Left ventricle myocardium superior (tissue), 1 donor: Measurements from ENCODE around the gene SERTAD3. TPM values are rescaled to one million over a fixed set of nuclear protein-coding genes. Genes with fewer than 3 reads are reported as not detected.
A peak's percentile ranks its signal among the peaks of the same experiment; 100 is the strongest.

ENCODE experiments used
- ATAC-seq: fragments of 200-7000 bp; cut with Tn5 transposase; one replicate; pipeline ENCODE4 v1.9.1; 2020; ENCODE audit warnings: mild to moderate bottlenecking, moderate library complexity
- DNase-seq: peaks from one replicate; pipeline ENCODE4 v3.0.0-alpha.2; 2020
- intact Hi-C: fragments of 100-400 bp; cut with micrococcal nuclease; formaldehyde crosslinking; loops from one replicate; pipeline ENCODE4 v1.11.0; 2022
- total RNA-seq: library from RNA; stranded (reverse); fragmentation: NEBNext Ultra II Directional; extraction: Animal tissue kit (Norgen Biotek cat#: 25700); gene quantifications from one replicate; pipeline ENCODE4 v1.2.1, GENCODE V29; 2021
- donor health status: DM: no; HTN: yes; CAD: no; lungs with severe emphysema.

Gene SERTAD3
- total RNA-seq, 1 donor from 2014 or later = 23.4 TPM

DNA sequence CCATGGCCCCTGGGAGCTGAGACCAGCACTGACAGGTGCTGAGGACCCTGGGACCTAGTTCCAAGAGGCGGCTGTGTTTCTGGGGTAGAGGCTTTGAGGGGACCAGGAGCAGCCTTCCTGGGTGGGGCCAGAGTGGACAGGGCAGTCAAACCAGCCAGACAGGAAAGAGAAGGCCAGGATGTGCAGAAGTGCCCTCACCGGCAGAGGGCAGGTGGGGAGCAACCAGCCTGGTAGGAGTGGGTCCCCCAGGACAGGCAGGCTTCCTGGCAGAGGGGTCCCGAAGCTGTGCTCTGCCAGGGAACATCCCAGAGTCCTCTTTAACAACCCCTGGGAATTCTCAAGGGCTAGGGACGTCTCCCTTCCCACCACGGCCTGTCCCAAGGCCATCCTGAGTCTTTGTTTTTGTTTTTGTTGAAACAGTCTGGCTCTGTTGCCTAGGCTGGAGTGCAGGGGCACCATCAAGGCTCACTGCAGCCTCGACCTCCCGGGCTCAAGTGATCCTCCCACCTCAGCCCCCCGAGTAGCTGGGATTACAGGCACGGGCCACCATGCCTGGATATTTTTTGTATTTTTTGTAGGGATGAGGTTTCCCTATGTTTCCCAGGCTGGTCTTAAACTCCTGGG is 51.1 kb downstream of the SERTAD3 start:
- intact Hi-C loops = no loop called here
- peak; percentile 47 for ATAC-seq
- no peak for DNase-seq

DNA sequence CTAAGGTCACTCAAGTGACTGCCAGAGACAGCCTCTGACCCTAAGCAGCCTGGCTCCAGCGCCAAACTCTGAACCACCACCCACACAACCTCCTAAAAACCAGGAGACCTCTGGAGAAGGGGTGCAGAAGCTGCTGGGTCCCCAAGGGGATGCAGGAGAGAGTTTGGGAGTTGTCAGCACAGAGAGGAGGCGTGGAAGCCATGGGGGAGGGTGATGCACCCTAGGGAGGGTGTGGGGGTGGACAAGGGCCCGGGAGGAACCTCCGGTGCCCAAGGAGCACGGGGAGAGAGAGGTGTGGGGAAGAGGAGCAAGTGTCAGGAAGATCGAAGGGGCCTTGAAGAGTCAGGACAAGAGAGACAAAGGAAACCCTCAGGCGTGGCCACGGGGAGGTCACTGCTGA is 52.0 kb downstream of the SERTAD3 start:
- ATAC-seq = no peak
- intact Hi-C loops = no loop called here
- DNase-seq = no peak

Other genes starting within 250 kb of the SERTAD3 start
- not detected for gene TTC9B, start 226.0 kb downstream of the SERTAD3 start, total RNA-seq
- not detected for gene CCNP, start 217.6 kb downstream of the SERTAD3 start, total RNA-seq
- 135 TPM for gene AKT2, start 159.0 kb downstream of the SERTAD3 start, total RNA-seq
- gene C19orf47, start 95.9 kb downstream of the SERTAD3 start, total RNA-seq = 215 TPM
- 161 TPM for gene PLD3, start 95.6 kb downstream of the SERTAD3 start, total RNA-seq
- gene HIPK4, start 54.2 kb downstream of the SERTAD3 start, total RNA-seq = not detected
- 4.1 TPM for gene PRX, start 31.0 kb downstream of the SERTAD3 start, total RNA-seq
- gene SERTAD1, start 18.3 kb downstream of the SERTAD3 start, total RNA-seq = 8.9 TPM
- 120 TPM for gene BLVRB, start 21.4 kb upstream of the SERTAD3 start, total RNA-seq
- 4.8 TPM for gene SPTBN4, start 22.7 kb upstream of the SERTAD3 start, total RNA-seq
- gene SHKBP1, start 132.5 kb upstream of the SERTAD3 start, total RNA-seq = 16.4 TPM
- gene LTBP4, start 157.0 kb upstream of the SERTAD3 start, total RNA-seq = 294 TPM
- 16.9 TPM for gene NUMBL, start 246.3 kb upstream of the SERTAD3 start, total RNA-seq